Endothelial cell of umbilical vein (primary cell): ENCODE data around the gene CD38. TPM values are rescaled to one million over a fixed set of nuclear protein-coding genes. Genes with fewer than 3 reads are reported as not detected.

Experiments
- BruUV-seq: library from RNA; stranded (reverse); fragments of 400-500 nt; replicated peaks from 2 replicates; lab custom pipeline; 2021; lab: Mats Ljungman, UMichigan
- CTCF ChIA-PET: fragments of 300-600, 350-600 bp; sonication (Branson Sonifier 250); formaldehyde crosslinking; loops from one replicate; lab custom pipeline; 2021; ENCODE audit warnings: antibody characterized with exemption, inconsistent platforms; lab: Charles Lee
- POLR2A ChIA-PET: fragments of 300-600, 350-600 bp; sonication (Branson Sonifier 250); formaldehyde crosslinking; loops from one replicate; lab custom pipeline; 2021; ENCODE audit warnings: antibody characterized with exemption, inconsistent platforms; lab: Charles Lee
- DNase-seq: peaks from one replicate; pipeline ENCODE4 v3.0.0-alpha.2; 2011; ENCODE audit warnings: low read depth, low spot score
- FAIRE-seq: peaks from 2 replicates; lab custom pipeline; 2011; peaks lifted over from hg19 to GRCh38; lab: Jason Lieb, UNC
- H2AFZ ChIP-seq: 2 replicates; pipeline ENCODE4 v1.6.0; 2012; ENCODE audit warnings: low read depth, low read length, control low read depth, inconsistent platforms
- H3K27ac ChIP-seq: 2 replicates; pipeline ENCODE4 v1.5.1; 2011; ENCODE audit warnings: low read depth, mild to moderate bottlenecking, control low read depth, low read length, moderate library complexity; ENCODE audit not compliant: insufficient read depth
- H3K27me3 ChIP-seq, 2 experiments: 2 replicates each; pipeline versions ENCODE4 v1.6.0 to v1.6.1; 2011; ENCODE audit warnings: low read length in 2 of 2, mixed read lengths in 1 of 2; ENCODE audit not compliant: control insufficient read depth in 2 of 2, insufficient read depth in 2 of 2
- H3K36me3 ChIP-seq, 2 experiments: 2 replicates in 1 of 2; 3 replicates in 1 of 2; pipeline ENCODE4 v1.5.1; 2011; ENCODE audit warnings: low read length in 2 of 2, mild to moderate bottlenecking in 1 of 2, moderate library complexity in 1 of 2; ENCODE audit not compliant: control insufficient read depth in 2 of 2, insufficient read depth in 2 of 2; ENCODE audit errors: extremely low read depth in 1 of 2
- H3K4me1 ChIP-seq: 3 replicates; pipeline ENCODE4 v1.5.1; 2011; ENCODE audit warnings: mild to moderate bottlenecking, low read length; ENCODE audit not compliant: control insufficient read depth, insufficient read depth; ENCODE audit errors: extremely low read depth
- H3K4me2 ChIP-seq: 2 replicates; pipeline ENCODE4 v1.6.1; 2011; ENCODE audit warnings: low read length, control low read depth, mixed read lengths; ENCODE audit not compliant: insufficient read depth
- H3K4me3 ChIP-seq, 3 experiments: fragments of 200-600 bp in 1 of 3; sonication (generic), shearing (Covaris generic) in 1 of 3; replicated peaks in 1 of 3; 2 replicates each; pipeline ENCODE4 v1.5.1; 2011 to 2016; ENCODE audit warnings: control low read depth in 3 of 3, low read length in 3 of 3, mild to moderate bottlenecking in 2 of 3, inconsistent platforms in 1 of 3, low read depth in 1 of 3, moderate library complexity in 1 of 3; ENCODE audit not compliant: insufficient read depth in 1 of 3
- H3K79me2 ChIP-seq: 2 replicates; pipeline ENCODE4 v1.6.0; 2012; ENCODE audit warnings: low read length, inconsistent platforms; ENCODE audit not compliant: control insufficient read depth, insufficient read depth
- H3K9ac ChIP-seq: replicated peaks from 2 replicates; pipeline ENCODE3; 2011; ENCODE audit warnings: low read length, control low read depth; ENCODE audit not compliant: insufficient read depth; ENCODE audit errors: extremely low read depth
- H3K9me1 ChIP-seq: replicated peaks from 3 replicates; pipeline ENCODE4 v1.6.0; 2011; ENCODE audit warnings: mild to moderate bottlenecking, low read length; ENCODE audit not compliant: control insufficient read depth, insufficient read depth; ENCODE audit errors: extremely low read depth
- H3K9me3 ChIP-seq: replicated peaks from 2 replicates; pipeline ENCODE4 v1.5.1; 2012; ENCODE audit warnings: low read length, inconsistent platforms; ENCODE audit not compliant: control insufficient read depth, insufficient read depth
- H4K20me1 ChIP-seq: replicated peaks from 2 replicates; pipeline ENCODE3; 2011; ENCODE audit warnings: mild to moderate bottlenecking, low read length; ENCODE audit not compliant: control insufficient read depth, insufficient read depth; ENCODE audit errors: extremely low read depth
- CTCF ChIP-seq, 2 donors: IDR thresholded peaks; 1 replicate in 1 of 2; 2 replicates in 1 of 2; pipeline ENCODE4 v1.5.1; 2011; ENCODE audit warnings: low read length in 2 of 2, mild to moderate bottlenecking in 2 of 2, moderate library complexity in 2 of 2, control low read depth in 1 of 2, inconsistent platforms in 1 of 2, low read depth in 1 of 2; ENCODE audit not compliant: insufficient read depth in 1 of 2; ENCODE audit errors: extremely low read depth in 1 of 2
- EZH2 ChIP-seq: IDR thresholded peaks from 2 replicates; pipeline ENCODE4 v1.6.1; 2012; ENCODE audit warnings: borderline replicate concordance, low read depth, mild to moderate bottlenecking, moderate library complexity, low read length, inconsistent platforms; ENCODE audit not compliant: severe bottlenecking
- FOS ChIP-seq: IDR thresholded peaks from 2 replicates; pipeline ENCODE4 v1.6.1; 2011; ENCODE audit warnings: mild to moderate bottlenecking, low read length, moderate library complexity, borderline replicate concordance; ENCODE audit not compliant: insufficient read depth
- GATA2 ChIP-seq: IDR thresholded peaks from 2 replicates; pipeline ENCODE4 v1.7.0; 2011; ENCODE audit warnings: low read depth, mild to moderate bottlenecking, moderate library complexity, mixed read lengths, low read length; ENCODE audit not compliant: insufficient read length, insufficient read depth
- JUN ChIP-seq: IDR thresholded peaks from 2 replicates; pipeline ENCODE4 v1.6.1; 2011; ENCODE audit warnings: borderline replicate concordance, low read depth; ENCODE audit not compliant: insufficient read length, insufficient read depth
- MAX ChIP-seq: IDR thresholded peaks from 2 replicates; pipeline ENCODE4 v1.6.1; 2011; ENCODE audit not compliant: insufficient read depth, insufficient read length
- MYC ChIP-seq: IDR thresholded peaks from one replicate; pipeline ENCODE4 v1.6.1; 2011; ENCODE audit warnings: mild to moderate bottlenecking, low read depth, low read length
- POLR2A ChIP-seq: IDR thresholded peaks from 2 replicates; pipeline ENCODE4 v1.6.1; 2012; ENCODE audit warnings: low read depth, mild to moderate bottlenecking, control low read depth, low read length
- POLR2AphosphoS5 ChIP-seq: IDR thresholded peaks from 2 replicates; pipeline ENCODE4 v1.6.1; 2012; ENCODE audit warnings: low read depth, mild to moderate bottlenecking, control low read depth, low read length, moderate library complexity; ENCODE audit not compliant: insufficient read depth
- dilution Hi-C: fragments of 300-500 bp; cut with MboI; formaldehyde crosslinking; loops from one replicate; pipeline ENCODE4 v1.15.0; 2019; ENCODE audit warnings: low sequenced_read_pairs; ENCODE audit not compliant: extremely low pct_ligation_motif_present
- intact Hi-C: fragments of 100-400 bp; cut with micrococcal nuclease; formaldehyde crosslinking; loops from one replicate; pipeline ENCODE4 v1.10.0; 2022
- polyA plus RNA-seq, 4 experiments: library from polyadenylated mRNA; depleted of rRNA in 3 of 4; stranded (reverse) in 3 of 4; unstranded in 1 of 4; fragments of >200 nt; gene quantifications; 2 replicates each; pipeline versions ENCODE4 v1.2.1 to v1.2.3, GENCODE V29; 2011 to 2012; ENCODE audit warnings: missing spikeins in 1 of 4
- total RNA-seq: library from RNA; stranded (reverse); gene quantifications from 2 replicates; pipeline ENCODE4 v1.2.3, GENCODE V29; 2021

Gene CD38
- total and polyA plus RNA-seq, 2 donors (not counting 3 experiments of a cell fraction or from before 2014, with no cell fraction given), result 0.11 to 0.31 TPM

- CTCF ChIA-PET, result interaction anchor here (1.3 kb wide), 1 partner anchor 15 kb away, joined by 3 read pairs; no protein-coding TSS in a partner anchor
- no TSS peak for BruUV-seq
- FAIRE-seq, result no peak
Observed at GRCh38 chr4:15744016-15744545, 34.0 kb upstream of the CD38 start.

More at GRCh38 chr4:15744016-15744545, 34.0 kb upstream of the CD38 start:
- Histone ChIP-seq H3K4me2 (no peak overlapping the region), H3K4me1 (no peaks in the 10 kb centered on the region), H3K27ac (no peak overlapping the region), H3K9me1 (no peaks in the 10 kb centered on the region), H3K4me3 (no peak overlapping the region), H3K9me3 (no peaks in the 10 kb centered on the region), H3K27me3 (peaks cover 0 to 4% of the 10 kb centered on the region in 2 experiments), H2AFZ (no peak overlapping the region), H4K20me1 (no peaks in the 10 kb centered on the region), H3K79me2 (no peaks in the 10 kb centered on the region), H3K36me3 (no peaks in the 10 kb centered on the region), H3K9ac (no peak overlapping the region)
- TF ChIP-seq POLR2A (no peak), POLR2AphosphoS5 (no peak), JUN (no peak), FOS (no peak), MYC (no peak), EZH2 (no peak), CTCF (IDR thresholded peaks at IDR 0.05; ENCODE audit: extremely low read depth in 1 of 2, insufficient read depth in 1 of 2, low read depth in 1 of 2, low read length in 2 of 2) (no peak), MAX (no peak), GATA2 (no peak)
- POLR2A ChIA-PET, result no interaction called here
- DNase-seq, result no peak
- dilution Hi-C loops, result no loop called here
- intact Hi-C loops, result no loop called here
